ENCODE measurements around the gene NCK2. TPM values are rescaled to one million over a fixed set of nuclear protein-coding genes. Genes with fewer than 3 reads are reported as not detected.

The NCK2 gene
- total RNA-seq, 4 donors from 2014 or later = 46.0 to 62.6 (median 55.3) TPM

- intact Hi-C loops (cut with DNase I) = no loop called here
- H3K36me3 ChIP-seq = no peaks in the 10 kb centered on the region
- peaks cover 45 to 66% of the 10 kb centered on the region in 2 donors for H3K4me1 ChIP-seq
- H3K4me3 ChIP-seq (replicated peaks in 1 of 3) = no peak overlapping the region
- 79 to 84% methylated on average over 18 of the region's 18 CpGs for WGBS, 2 donors
- TF ChIP-seq POLR2A (IDR thresholded peaks at IDR 0.05) = no peak
- TF ChIP-seq CTCF (IDR thresholded peaks at IDR 0.05) = no peak
- peak overlapping the region in 2 of 3 donors; percentile 49 for H3K27ac ChIP-seq
- no peaks in the 10 kb centered on the region for H3K9me3 ChIP-seq
- H3K27me3 ChIP-seq = no peaks in the 10 kb centered on the region
- DNase-seq = no peak
These were observed 38.5 kb downstream of the NCK2 start for GRCh38 chr2:105783151-105783738.

- Histone ChIP-seq H3K9me3 (no peaks in the 10 kb centered on the region), H3K27ac (no peak overlapping the region), H3K4me1 (peaks cover 42 to 63% of the 10 kb centered on the region in 2 donors), H3K36me3 (no peaks in the 10 kb centered on the region), H3K4me3 (replicated peaks in 1 of 3) (no peak overlapping the region), H3K27me3 (no peaks in the 10 kb centered on the region)
- intact Hi-C loops (cut with DNase I) = no loop called here
- WGBS, 2 donors = 96 to 99% methylated on average over 10 of the region's 10 CpGs
- TF ChIP-seq POLR2A (IDR thresholded peaks at IDR 0.05) = no peak
- no peak for TF ChIP-seq CTCF (IDR thresholded peaks at IDR 0.05)
- no peak for DNase-seq
These were observed 39.3 kb downstream of the NCK2 start for GRCh38 chr2:105783972-105784371.

GRCh38 chr2:105784589-105784988 is 39.9 kb downstream of the NCK2 start:
- WGBS, 2 donors = 76 to 79% methylated on average over 5 of the region's 5 CpGs
- H3K9me3 ChIP-seq = no peaks in the 10 kb centered on the region
- H3K4me3 ChIP-seq (replicated peaks in 1 of 3) = no peak overlapping the region
- H3K27me3 ChIP-seq = no peaks in the 10 kb centered on the region
- no peak for DNase-seq
- no peaks in the 10 kb centered on the region for H3K36me3 ChIP-seq
- peaks cover 36 to 63% of the 10 kb centered on the region in 2 donors for H3K4me1 ChIP-seq
- no peak overlapping the region for H3K27ac ChIP-seq
- TF ChIP-seq CTCF (IDR thresholded peaks at IDR 0.05) = no peak
- TF ChIP-seq POLR2A (IDR thresholded peaks at IDR 0.05) = no peak
- intact Hi-C loops (cut with DNase I) = no loop called here

- H3K4me3 ChIP-seq (replicated peaks in 1 of 3) = no peak overlapping the region
- peaks cover 37 to 61% of the 10 kb centered on the region in 2 donors for H3K4me1 ChIP-seq
- no peaks in the 10 kb centered on the region for H3K36me3 ChIP-seq
- H3K27ac ChIP-seq = no peak overlapping the region
- H3K9me3 ChIP-seq = no peaks in the 10 kb centered on the region
- WGBS, 2 donors = 86 to 98% methylated on average over 17 of the region's 17 CpGs
- no peaks in the 10 kb centered on the region for H3K27me3 ChIP-seq
- TF ChIP-seq POLR2A (IDR thresholded peaks at IDR 0.05) (no peak), CTCF (IDR thresholded peaks at IDR 0.05) (no peak)
- intact Hi-C loops (cut with DNase I) = no loop called here
- no peak for DNase-seq
These were observed 40.6 kb downstream of the NCK2 start for GRCh38 chr2:105785095-105785847.

All from thyroid gland (tissue), 4 donors.